LNCAP (cell line): ENCODE results near the gene PRKG1.

Experiments used
- CTCF ChIP-seq: fragments of 450-650 bp; IDR thresholded peaks from 2 replicates; pipeline ENCODE4 v1.5.1; 2017; ENCODE audit warnings: mild to moderate bottlenecking

Gene PRKG1

GRCh38 chr10:51658000-51658399, 583.7 kb downstream of the PRKG1 start:
- TF ChIP-seq CTCF = no peak

GRCh38 chr10:51659344-51659743, 585.1 kb downstream of the PRKG1 start:
- no peak for TF ChIP-seq CTCF

GRCh38 chr10:51663086-51663485, 588.8 kb downstream of the PRKG1 start:
- TF ChIP-seq CTCF = no peak

- TF ChIP-seq CTCF = no peak
Observed at GRCh38 chr10:51666456-51666855, 592.2 kb downstream of the PRKG1 start.

- TF ChIP-seq CTCF = no peak
Observed at GRCh38 chr10:51667678-51668335, 593.5 kb downstream of the PRKG1 start.

GRCh38 chr10:51668336-51668689, 594.0 kb downstream of the PRKG1 start:
- no peak for TF ChIP-seq CTCF

- TF ChIP-seq CTCF = no peak
Observed at GRCh38 chr10:51669041-51669440, 594.8 kb downstream of the PRKG1 start.

GRCh38 chr10:51672039-51672535, 597.8 kb downstream of the PRKG1 start:
- TF ChIP-seq CTCF = no peak
